Vagina (tissue), 2 donors: ENCODE results near the gene CISD2.

ENCODE experiments used
- CTCF ChIP-seq, 3 experiments: fragments of 450-650 bp in 2 of 3; fragments of 200-600 bp in 1 of 3; sonication (generic) in 1 of 3; IDR thresholded peaks; one replicate each; pipeline ENCODE4 v1.5.1; 2017 to 2019; ENCODE audit warnings: antibody characterized with exemption in 3 of 3, mild to moderate bottlenecking in 2 of 3, moderate library complexity in 2 of 3
- POLR2A ChIP-seq, 2 donors: fragments of 450-650 bp; IDR thresholded peaks; one replicate each; pipeline ENCODE4 v1.6.1; 2017; ENCODE audit warnings: antibody characterized with exemption in 2 of 2, mild to moderate bottlenecking in 2 of 2, moderate library complexity in 2 of 2

GRCh38 chr4:102828497-102828808 lies 40.3 kb upstream of the CISD2 start:
- TF ChIP-seq CTCF (IDR thresholded peaks at IDR 0.05): no peak
- no peak for TF ChIP-seq POLR2A (IDR thresholded peaks at IDR 0.05)
